ENCODE data around the gene PITX1.
"Not testable (repeated sequence)": the region's sequence is repeated elsewhere in the genome, so short reads cannot be mapped to it uniquely, and the experiment has no call there.

GRCh38 chr5:134990183-134990582, 43.8 kb downstream of the PITX1 start:
- TF ChIP-seq CTCF (conservative IDR thresholded peaks at IDR 0.05); ZFX (IDR thresholded peaks at IDR 0.05): not testable (repeated sequence)
